ENCODE measurements around the gene DRC7.

The DRC7 gene

GRCh38 chr16:57720142-57720575, 25.6 kb downstream of the DRC7 start:
- 82 to 83% methylated on average over 3 of the region's 3 CpGs for WGBS, 2 experiments
- H3K27me3 ChIP-seq (ENCODE audit: control insufficient read depth, insufficient read depth, low read length, poor library complexity, severe bottlenecking) = no peaks in the 10 kb centered on the region
- H3K4me1 ChIP-seq (ENCODE audit: control insufficient read depth, insufficient read depth, low read length) = no peaks in the 10 kb centered on the region
- no peaks in the 10 kb centered on the region for H3K9me3 ChIP-seq (ENCODE audit: control insufficient read depth, low read length)
- H3K36me3 ChIP-seq (ENCODE audit: control insufficient read depth, insufficient read depth, low read length) = no peaks in the 10 kb centered on the region
- H3K27ac ChIP-seq (ENCODE audit: insufficient read depth, low read depth, low read length, poor library complexity, severe bottlenecking) = no peak overlapping the region
- no peak overlapping the region for H3K4me3 ChIP-seq (ENCODE audit: insufficient read depth, low read depth, low read length)

GRCh38 chr16:57721356-57722209, 27.0 kb downstream of the DRC7 start:
- Histone ChIP-seq H3K36me3 (ENCODE audit: control insufficient read depth, insufficient read depth, low read length) (no peaks in the 10 kb centered on the region), H3K27me3 (ENCODE audit: control insufficient read depth, insufficient read depth, low read length, poor library complexity, severe bottlenecking) (no peaks in the 10 kb centered on the region), H3K4me3 (ENCODE audit: insufficient read depth, low read depth, low read length) (no peak overlapping the region), H3K27ac (ENCODE audit: insufficient read depth, low read depth, low read length, poor library complexity, severe bottlenecking) (no peak overlapping the region), H3K9me3 (ENCODE audit: control insufficient read depth, low read length) (no peaks in the 10 kb centered on the region), H3K4me1 (ENCODE audit: control insufficient read depth, insufficient read depth, low read length) (no peaks in the 10 kb centered on the region)
- WGBS, 2 experiments = 86 to 90% methylated on average over 11 to 17 of the region's 17 CpGs

- H3K36me3 ChIP-seq (ENCODE audit: control insufficient read depth, insufficient read depth, low read length) = no peaks in the 10 kb centered on the region
- no peak overlapping the region for H3K27ac ChIP-seq (ENCODE audit: insufficient read depth, low read depth, low read length, poor library complexity, severe bottlenecking)
- WGBS, 2 experiments = 90 to 93% methylated on average over 2 of the region's 2 CpGs
- no peak overlapping the region for H3K4me3 ChIP-seq (ENCODE audit: insufficient read depth, low read depth, low read length)
- no peaks in the 10 kb centered on the region for H3K27me3 ChIP-seq (ENCODE audit: control insufficient read depth, insufficient read depth, low read length, poor library complexity, severe bottlenecking)
- no peaks in the 10 kb centered on the region for H3K9me3 ChIP-seq (ENCODE audit: control insufficient read depth, low read length)
- no peaks in the 10 kb centered on the region for H3K4me1 ChIP-seq (ENCODE audit: control insufficient read depth, insufficient read depth, low read length)
Measured at GRCh38 chr16:57722210-57722499, 27.5 kb downstream of the DRC7 start.

- Histone ChIP-seq H3K9me3 (ENCODE audit: control insufficient read depth, low read length) (no peaks in the 10 kb centered on the region), H3K27ac (ENCODE audit: insufficient read depth, low read depth, low read length, poor library complexity, severe bottlenecking) (no peak overlapping the region), H3K27me3 (ENCODE audit: control insufficient read depth, insufficient read depth, low read length, poor library complexity, severe bottlenecking) (no peaks in the 10 kb centered on the region), H3K4me1 (ENCODE audit: control insufficient read depth, insufficient read depth, low read length) (no peaks in the 10 kb centered on the region), H3K36me3 (ENCODE audit: control insufficient read depth, insufficient read depth, low read length) (no peaks in the 10 kb centered on the region), H3K4me3 (ENCODE audit: insufficient read depth, low read depth, low read length) (no peak overlapping the region)
- WGBS, 2 experiments = 87 to 88% methylated on average over 11 of the region's 11 CpGs
Measured at GRCh38 chr16:57722651-57723050, 28.0 kb downstream of the DRC7 start.

- H3K4me1 ChIP-seq (ENCODE audit: control insufficient read depth, insufficient read depth, low read length) = no peaks in the 10 kb centered on the region
- H3K27me3 ChIP-seq (ENCODE audit: control insufficient read depth, insufficient read depth, low read length, poor library complexity, severe bottlenecking) = no peaks in the 10 kb centered on the region
- no peak overlapping the region for H3K4me3 ChIP-seq (ENCODE audit: insufficient read depth, low read depth, low read length)
- no peaks in the 10 kb centered on the region for H3K36me3 ChIP-seq (ENCODE audit: control insufficient read depth, insufficient read depth, low read length)
- no peaks in the 10 kb centered on the region for H3K9me3 ChIP-seq (ENCODE audit: control insufficient read depth, low read length)
- WGBS, 2 experiments = 62 to 65% methylated on average over 7 of the region's 7 CpGs
- H3K27ac ChIP-seq (ENCODE audit: insufficient read depth, low read depth, low read length, poor library complexity, severe bottlenecking) = no peak overlapping the region
Measured at GRCh38 chr16:57723170-57723569, 28.6 kb downstream of the DRC7 start.

- Histone ChIP-seq H3K4me3 (ENCODE audit: insufficient read depth, low read depth, low read length) (no peak overlapping the region), H3K4me1 (ENCODE audit: control insufficient read depth, insufficient read depth, low read length) (no peaks in the 10 kb centered on the region), H3K27ac (ENCODE audit: insufficient read depth, low read depth, low read length, poor library complexity, severe bottlenecking) (no peak overlapping the region), H3K9me3 (ENCODE audit: control insufficient read depth, low read length) (no peaks in the 10 kb centered on the region), H3K36me3 (ENCODE audit: control insufficient read depth, insufficient read depth, low read length) (no peaks in the 10 kb centered on the region), H3K27me3 (ENCODE audit: control insufficient read depth, insufficient read depth, low read length, poor library complexity, severe bottlenecking) (no peaks in the 10 kb centered on the region)
- WGBS, 2 experiments = 92 to 94% methylated on average over 15 of the region's 15 CpGs
Measured at GRCh38 chr16:57724531-57724930, 29.9 kb downstream of the DRC7 start.

- Histone ChIP-seq H3K27me3 (ENCODE audit: control insufficient read depth, insufficient read depth, low read length, poor library complexity, severe bottlenecking) (no peaks in the 10 kb centered on the region), H3K4me3 (ENCODE audit: insufficient read depth, low read depth, low read length) (no peak overlapping the region), H3K27ac (ENCODE audit: insufficient read depth, low read depth, low read length, poor library complexity, severe bottlenecking) (no peak overlapping the region), H3K9me3 (ENCODE audit: control insufficient read depth, low read length) (no peaks in the 10 kb centered on the region), H3K36me3 (ENCODE audit: control insufficient read depth, insufficient read depth, low read length) (no peaks in the 10 kb centered on the region), H3K4me1 (ENCODE audit: control insufficient read depth, insufficient read depth, low read length) (no peaks in the 10 kb centered on the region)
- 76 to 91% methylated on average over 5 of the region's 5 CpGs for WGBS, 2 experiments
Measured at GRCh38 chr16:57725151-57725550, 30.5 kb downstream of the DRC7 start.

GRCh38 chr16:57725554-57725953, 30.9 kb downstream of the DRC7 start:
- Histone ChIP-seq H3K4me3 (ENCODE audit: insufficient read depth, low read depth, low read length) (no peak overlapping the region), H3K27me3 (ENCODE audit: control insufficient read depth, insufficient read depth, low read length, poor library complexity, severe bottlenecking) (no peaks in the 10 kb centered on the region), H3K36me3 (ENCODE audit: control insufficient read depth, insufficient read depth, low read length) (no peaks in the 10 kb centered on the region), H3K9me3 (ENCODE audit: control insufficient read depth, low read length) (no peaks in the 10 kb centered on the region), H3K4me1 (ENCODE audit: control insufficient read depth, insufficient read depth, low read length) (no peaks in the 10 kb centered on the region), H3K27ac (ENCODE audit: insufficient read depth, low read depth, low read length, poor library complexity, severe bottlenecking) (no peak overlapping the region)
- WGBS, 2 experiments = 84 to 87% methylated on average over 3 to 5 of the region's 5 CpGs

GRCh38 chr16:57725976-57726375, 31.4 kb downstream of the DRC7 start:
- H3K9me3 ChIP-seq (ENCODE audit: control insufficient read depth, low read length) = no peaks in the 10 kb centered on the region
- no peak overlapping the region for H3K27ac ChIP-seq (ENCODE audit: insufficient read depth, low read depth, low read length, poor library complexity, severe bottlenecking)
- no peaks in the 10 kb centered on the region for H3K27me3 ChIP-seq (ENCODE audit: control insufficient read depth, insufficient read depth, low read length, poor library complexity, severe bottlenecking)
- H3K4me3 ChIP-seq (ENCODE audit: insufficient read depth, low read depth, low read length) = no peak overlapping the region
- H3K4me1 ChIP-seq (ENCODE audit: control insufficient read depth, insufficient read depth, low read length) = no peaks in the 10 kb centered on the region
- 95% methylated on average over 30 of the region's 30 CpGs for WGBS, 2 experiments
- H3K36me3 ChIP-seq (ENCODE audit: control insufficient read depth, insufficient read depth, low read length) = no peaks in the 10 kb centered on the region

GRCh38 chr16:57726433-57726947, 31.9 kb downstream of the DRC7 start:
- 86 to 91% methylated on average over 5 to 6 of the region's 7 CpGs for WGBS, 2 experiments
- Histone ChIP-seq H3K4me3 (ENCODE audit: insufficient read depth, low read depth, low read length) (no peak overlapping the region), H3K27me3 (ENCODE audit: control insufficient read depth, insufficient read depth, low read length, poor library complexity, severe bottlenecking) (no peaks in the 10 kb centered on the region), H3K4me1 (ENCODE audit: control insufficient read depth, insufficient read depth, low read length) (no peaks in the 10 kb centered on the region), H3K9me3 (ENCODE audit: control insufficient read depth, low read length) (no peaks in the 10 kb centered on the region), H3K36me3 (ENCODE audit: control insufficient read depth, insufficient read depth, low read length) (no peaks in the 10 kb centered on the region), H3K27ac (ENCODE audit: insufficient read depth, low read depth, low read length, poor library complexity, severe bottlenecking) (no peak overlapping the region)

Measured in ectodermal cell (in vitro differentiated cells).